Cerebellar nuclear complex (tissue), 1 donor: Measurements from ENCODE around the gene SSMEM1.
"Not testable (repeated sequence)": the region's sequence is repeated elsewhere in the genome, so short reads cannot be mapped to it uniquely, and the experiment has no call there.

Experiments used
- DNase-seq, 2 experiments: peaks; one replicate each; lab custom pipeline; 2025; lab: John Stamatoyannopoulos, UW

The SSMEM1 gene

DNA sequence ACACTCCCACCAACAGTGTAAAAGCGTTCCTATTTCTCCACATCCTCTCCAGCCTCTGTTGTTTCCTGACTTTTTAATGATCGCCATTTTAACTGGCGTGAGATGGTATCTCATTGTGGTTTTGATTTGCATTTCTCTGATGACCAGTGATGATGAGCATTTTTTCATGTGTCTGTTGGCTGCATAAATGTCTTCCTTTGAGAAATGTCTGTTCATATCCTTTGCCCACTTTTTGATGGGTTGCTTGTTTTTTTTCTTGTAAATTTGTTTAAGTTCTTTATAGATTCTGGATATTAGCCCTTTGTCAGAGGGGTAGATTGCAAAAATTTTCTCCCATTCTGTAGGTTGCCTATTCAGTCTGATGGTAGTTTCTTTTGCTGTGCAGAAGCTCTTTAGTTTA, 42.0 kb downstream of the SSMEM1 start:
- not testable (repeated sequence) for DNase-seq

DNA sequence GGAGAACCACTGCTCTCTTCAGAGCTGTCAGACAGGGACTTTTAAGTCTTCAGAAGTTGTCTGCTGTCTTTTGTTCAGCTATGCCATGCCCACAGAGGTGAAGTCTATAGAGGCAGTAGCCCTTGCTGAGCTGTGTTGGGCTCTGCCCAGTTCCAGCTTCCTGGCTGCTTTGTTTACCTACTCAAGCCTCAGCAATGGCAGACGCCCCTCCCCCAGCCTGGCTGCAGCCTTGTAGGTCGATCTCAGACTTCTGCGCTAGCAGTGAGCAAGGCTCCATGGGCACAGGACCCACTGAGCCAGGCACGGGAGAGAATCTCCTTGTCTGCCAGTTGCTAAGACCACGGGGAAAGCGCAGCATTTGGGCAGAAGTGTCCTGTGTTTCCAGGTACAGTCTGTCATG, 46.9 kb downstream of the SSMEM1 start:
- DNase-seq, result no peak

DNA sequence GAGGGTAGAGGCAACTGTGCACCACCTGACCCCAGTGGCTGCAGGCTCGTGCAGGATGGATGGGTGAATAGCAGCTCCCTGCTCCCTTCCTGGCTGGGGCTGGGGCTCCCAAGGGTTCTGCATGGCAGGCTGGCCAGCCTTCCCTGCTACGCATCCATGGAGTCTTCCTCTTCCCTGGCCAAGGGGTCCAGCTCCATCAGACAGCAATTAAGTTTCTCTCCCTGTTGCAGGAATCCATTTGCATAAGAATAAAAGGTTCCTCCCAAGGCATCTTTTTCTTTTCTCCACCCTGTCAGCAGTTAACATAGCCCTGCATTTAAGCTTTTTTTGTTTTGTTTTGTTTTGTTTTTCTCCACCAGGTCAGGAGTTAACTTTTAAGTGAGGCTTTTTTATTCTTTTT, 49.0 kb downstream of the SSMEM1 start:
- DNase-seq, result no peak

DNA sequence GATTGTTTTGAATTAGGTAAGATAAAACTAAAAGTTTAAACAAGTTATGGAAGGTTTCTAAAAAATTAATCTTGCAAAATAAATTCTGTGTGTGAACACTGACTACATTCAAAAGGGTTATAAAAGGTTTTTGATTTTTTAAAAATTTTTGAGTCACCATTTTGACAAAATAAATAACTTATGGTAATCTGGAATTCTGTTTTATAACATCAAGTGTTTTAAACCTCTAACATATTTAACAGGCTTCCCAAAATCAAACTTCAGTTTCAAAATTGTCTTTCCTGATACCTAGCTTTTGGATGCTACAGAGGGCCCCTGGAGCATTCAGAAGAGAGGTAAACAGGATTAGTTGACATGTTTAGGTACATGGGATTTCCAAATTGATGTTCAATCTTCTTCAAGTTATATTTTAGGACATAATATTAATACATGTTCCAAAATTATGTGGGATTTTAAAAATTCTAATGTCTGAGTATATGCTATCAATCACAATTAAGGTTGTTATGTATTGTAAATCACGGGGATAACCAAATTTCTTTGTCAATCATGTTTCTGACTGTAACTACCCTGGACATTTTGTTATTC, 50.9 kb downstream of the SSMEM1 start:
- no peak for DNase-seq

DNA sequence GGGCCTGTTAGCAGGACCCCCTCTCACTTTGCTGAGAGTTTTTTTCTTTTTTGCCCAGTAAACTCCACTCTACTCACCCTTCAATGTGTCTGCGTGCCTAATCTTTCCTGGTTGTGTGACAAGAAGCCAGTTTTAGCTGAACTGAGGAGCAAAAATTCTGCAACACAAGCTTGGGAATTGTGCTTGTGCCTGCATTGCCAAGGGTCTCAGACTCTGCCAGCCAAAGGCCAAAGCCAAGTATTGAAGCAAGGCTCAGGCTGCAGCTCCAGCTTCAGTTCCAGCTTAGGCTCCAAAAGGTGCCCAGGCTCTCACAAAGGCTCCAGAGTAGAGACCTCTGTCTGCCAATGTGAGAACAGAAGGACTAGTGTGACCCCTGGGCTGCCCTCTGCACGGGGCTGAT, 54.8 kb downstream of the SSMEM1 start:
- DNase-seq, result no peak

DNA sequence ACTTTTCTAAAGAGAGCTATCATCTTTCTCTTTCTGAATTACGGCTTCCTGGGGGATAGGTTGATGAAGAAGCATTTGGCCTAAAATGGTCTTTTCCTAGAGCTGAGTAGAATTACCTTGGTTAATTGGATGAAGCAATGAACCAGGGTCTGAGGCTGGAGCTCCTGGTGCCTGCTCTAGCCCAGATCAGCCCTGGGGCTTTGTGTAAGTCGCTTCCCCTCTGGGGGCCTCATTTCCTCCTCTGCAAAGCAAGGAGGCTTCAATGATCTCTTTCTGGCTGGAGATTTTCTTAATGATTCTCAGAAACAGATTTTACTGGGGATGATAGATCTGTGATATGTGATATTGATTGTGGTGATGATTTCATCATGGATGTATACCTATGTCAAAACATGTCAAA, 55.5 kb downstream of the SSMEM1 start:
- no peak for DNase-seq
